Activated CD4-positive, alpha-beta T cell treated with anti-CD3 and anti-CD28 coated beads for 36 hours (primary cell): ENCODE results near the gene SULT2B1. TPM values are rescaled to one million over a fixed set of nuclear protein-coding genes. Genes with fewer than 3 reads are reported as not detected.

Source experiments
- ATAC-seq: fragments of 200-7000 bp; cut with Tn5 transposase; one replicate; pipeline ENCODE4 v1.10.0; 2021; ENCODE audit warnings: mild to moderate bottlenecking, moderate library complexity
- CTCF ChIA-PET: fragments of 350-600 bp; sonication (Branson Sonifier 250); formaldehyde crosslinking; loops from one replicate; lab custom pipeline; 2021; ENCODE audit warnings: antibody characterized with exemption; lab: Charles Lee
- POLR2A ChIA-PET: fragments of 350-600 bp; sonication (Branson Sonifier 250); formaldehyde crosslinking; loops from one replicate; lab custom pipeline; 2021; ENCODE audit warnings: antibody characterized with exemption, inconsistent platforms; lab: Charles Lee
- DNase-seq: peaks from one replicate; pipeline ENCODE4 v3.0.0-alpha.2; 2020
- H3K27ac Mint-ChIP-seq: one replicate; pipeline ENCODE4 v1.8.0; 2021; ENCODE audit warnings: mixed read lengths
- H3K27me3 Mint-ChIP-seq: one replicate; pipeline ENCODE4 v1.8.0; 2021; ENCODE audit warnings: mixed read lengths
- H3K36me3 Mint-ChIP-seq: one replicate; pipeline ENCODE4 v1.8.0; 2021; ENCODE audit warnings: low read depth, mixed read lengths
- H3K4me1 Mint-ChIP-seq: one replicate; pipeline ENCODE4 v1.8.0; 2021; ENCODE audit warnings: mixed read lengths
- H3K4me3 Mint-ChIP-seq: one replicate; pipeline ENCODE4 v1.8.0; 2021; ENCODE audit warnings: mild to moderate bottlenecking, moderate library complexity, mixed read lengths
- H3K9me3 Mint-ChIP-seq: one replicate; pipeline ENCODE4 v1.8.0; 2021; ENCODE audit warnings: low read depth, mixed read lengths
- intact Hi-C, 2 experiments: fragments of 100-400 bp; cut with DNase I in 1 of 2; cut with micrococcal nuclease in 1 of 2; formaldehyde crosslinking; loops; one replicate each; pipeline versions ENCODE4 v1.14.2 to v1.15.1; 2022 to 2024; cut with DNase I, micrococcal nuclease
- total RNA-seq, 2 experiments: library from RNA; stranded (reverse); gene quantifications; one replicate each; pipeline ENCODE4 v1.2.3, GENCODE V29; 2021

SULT2B1 gene
- total RNA-seq, 2 experiments from 2014 or later = not detected

- DNase-seq (peak; percentile 94), ATAC-seq (peak; percentile 89)
- Mint-ChIP-seq H3K36me3 (no peaks in the 10 kb centered on the region), H3K4me1 (peaks cover 15% of the 10 kb centered on the region), H3K27ac (peak overlapping the region; percentile 43), H3K4me3 (peak overlapping the region; percentile 35), H3K9me3 (no peaks in the 10 kb centered on the region), H3K27me3 (no peaks in the 10 kb centered on the region)
- intact Hi-C loops = loop anchor here (1.0 to 10.0 kb wide), 11 partner anchors 8 to 322 kb away; partner anchors contain the start of genes CYTH2 (in 1 of the 2), EMP3 (in 1 of the 2), GRWD1 (in 1 of the 2) and RPL18 (in 1 of the 2)
- CTCF ChIA-PET = interaction anchor here (0.6 to 3.0 kb wide), 12 partner anchors 17 to 433 kb away, joined by 3 to 15 read pairs (median 4); partner anchors contain the start of genes RPL18 and SPHK2
- POLR2A ChIA-PET = interaction anchor here (0.5 to 1.3 kb wide), 2 partner anchors 30 to 245 kb away, joined by 3 read pairs; partner anchors contain the start of genes RPL18 and SPHK2
These were observed 36.9 kb downstream of the SULT2B1 start for GRCh38 chr19:48588670-48589401.

- Mint-ChIP-seq H3K36me3 (no peaks in the 10 kb centered on the region), H3K27ac (no peak overlapping the region), H3K4me3 (no peak overlapping the region), H3K27me3 (no peaks in the 10 kb centered on the region), H3K9me3 (no peaks in the 10 kb centered on the region), H3K4me1 (peaks cover 15% of the 10 kb centered on the region)
- DNase-seq (no peak), ATAC-seq (no peak)
- ChIA-PET CTCF (interaction anchor here (2.8 kb wide), 1 partner anchor 18 kb away, joined by 10 read pairs; no protein-coding TSS in a partner anchor), POLR2A (no interaction called here)
- intact Hi-C loops = no loop called here
These were observed 39.0 kb downstream of the SULT2B1 start for GRCh38 chr19:48591021-48591420.

- Mint-ChIP-seq H3K4me1 (peaks cover 10% of the 10 kb centered on the region), H3K27ac (peak overlapping the region; percentile 38), H3K27me3 (no peaks in the 10 kb centered on the region), H3K36me3 (no peaks in the 10 kb centered on the region), H3K4me3 (peak overlapping the region; percentile 74), H3K9me3 (no peaks in the 10 kb centered on the region)
- ChIA-PET CTCF (interaction anchor here (0.6 to 2.0 kb wide), 3 partner anchors 10 to 192 kb away, joined by 3 to 7 read pairs (median 5); no protein-coding TSS in a partner anchor), POLR2A (no interaction called here)
- ATAC-seq (no peak), DNase-seq (no peak)
- intact Hi-C loops = no loop called here
These were observed 43.2 kb downstream of the SULT2B1 start for GRCh38 chr19:48595171-48595570.

- Mint-ChIP-seq H3K27ac (peak overlapping the region; percentile 19), H3K4me1 (peaks cover 10% of the 10 kb centered on the region), H3K27me3 (no peaks in the 10 kb centered on the region), H3K9me3 (no peaks in the 10 kb centered on the region), H3K36me3 (no peaks in the 10 kb centered on the region), H3K4me3 (peak overlapping the region; percentile 74)
- ATAC-seq (no peak), DNase-seq (no peak)
- intact Hi-C loops = no loop called here
- ChIA-PET POLR2A (no interaction called here), CTCF (interaction anchor here (0.6 to 2.0 kb wide), 2 partner anchors 11 to 192 kb away, joined by 3 to 7 read pairs; no protein-coding TSS in a partner anchor)
These were observed 43.9 kb downstream of the SULT2B1 start for GRCh38 chr19:48595833-48596232.

GRCh38 chr19:48596237-48596636 lies 44.3 kb downstream of the SULT2B1 start:
- CTCF ChIA-PET = no interaction called here
- Mint-ChIP-seq H3K36me3 (no peaks in the 10 kb centered on the region), H3K4me3 (peak overlapping the region; percentile 74), H3K9me3 (no peaks in the 10 kb centered on the region), H3K27ac (peak overlapping the region; percentile 31), H3K4me1 (peaks cover 10% of the 10 kb centered on the region), H3K27me3 (no peaks in the 10 kb centered on the region)
- no peak for DNase-seq
- POLR2A ChIA-PET = no interaction called here
- ATAC-seq = no peak
- intact Hi-C loops = no loop called here

GRCh38 chr19:48596679-48597465 lies 44.9 kb downstream of the SULT2B1 start:
- ATAC-seq (peak; percentile 91), DNase-seq (peak; percentile 68)
- Mint-ChIP-seq H3K27me3 (no peaks in the 10 kb centered on the region), H3K4me1 (peaks cover 10% of the 10 kb centered on the region), H3K27ac (peak overlapping the region; percentile 85), H3K9me3 (no peaks in the 10 kb centered on the region), H3K36me3 (no peaks in the 10 kb centered on the region), H3K4me3 (peak overlapping the region; percentile 74)
- POLR2A ChIA-PET = no interaction called here
- CTCF ChIA-PET = no interaction called here
- intact Hi-C loops = loop anchor here in 1 of 2 experiments (1.0 kb wide), 1 partner anchor 8 kb away; no protein-coding TSS in a partner anchor

- H3K4me3 Mint-ChIP-seq = no peak overlapping the region
- H3K27ac Mint-ChIP-seq = no peak overlapping the region
- H3K36me3 Mint-ChIP-seq = peaks cover 3% of the 10 kb centered on the region
- POLR2A ChIA-PET = no interaction called here
- intact Hi-C loops = no loop called here
- DNase-seq = no peak
- no peaks in the 10 kb centered on the region for H3K27me3 Mint-ChIP-seq
- no peaks in the 10 kb centered on the region for H3K9me3 Mint-ChIP-seq
- H3K4me1 Mint-ChIP-seq = peaks cover 10% of the 10 kb centered on the region
- CTCF ChIA-PET = no interaction called here
- no peak for ATAC-seq
These were observed 47.2 kb downstream of the SULT2B1 start for GRCh38 chr19:48598996-48599700.

GRCh38 chr19:48600679-48601417 lies 48.9 kb downstream of the SULT2B1 start:
- Mint-ChIP-seq H3K4me3 (no peak overlapping the region), H3K27ac (no peak overlapping the region), H3K4me1 (peaks cover 6% of the 10 kb centered on the region), H3K36me3 (peaks cover 3% of the 10 kb centered on the region), H3K9me3 (no peaks in the 10 kb centered on the region), H3K27me3 (no peaks in the 10 kb centered on the region)
- CTCF ChIA-PET = interaction anchor here (0.7 kb wide), 1 partner anchor 236 kb away, joined by 3 read pairs; no protein-coding TSS in a partner anchor
- DNase-seq (no peak), ATAC-seq (no peak)
- intact Hi-C loops = no loop called here
- POLR2A ChIA-PET = interaction anchor here (1.2 kb wide), 1 partner anchor 16 kb away, joined by 6 read pairs; no protein-coding TSS in a partner anchor

- intact Hi-C loops = no loop called here
- Mint-ChIP-seq H3K9me3 (no peaks in the 10 kb centered on the region), H3K27ac (no peak overlapping the region), H3K36me3 (peaks cover 3% of the 10 kb centered on the region), H3K4me3 (no peak overlapping the region), H3K27me3 (no peaks in the 10 kb centered on the region), H3K4me1 (no peaks in the 10 kb centered on the region)
- DNase-seq (no peak), ATAC-seq (no peak)
- ChIA-PET CTCF (no interaction called here), POLR2A (no interaction called here)
These were observed 51.0 kb downstream of the SULT2B1 start for GRCh38 chr19:48603001-48603400.

GRCh38 chr19:48603449-48603848 lies 51.5 kb downstream of the SULT2B1 start:
- Mint-ChIP-seq H3K9me3 (no peaks in the 10 kb centered on the region), H3K4me1 (no peaks in the 10 kb centered on the region), H3K27me3 (no peaks in the 10 kb centered on the region), H3K36me3 (peaks cover 3% of the 10 kb centered on the region), H3K27ac (no peak overlapping the region), H3K4me3 (no peak overlapping the region)
- intact Hi-C loops = no loop called here
- ATAC-seq (no peak), DNase-seq (no peak)
- ChIA-PET POLR2A (no interaction called here), CTCF (interaction anchor here (0.7 kb wide), 1 partner anchor 93 kb away, joined by 3 read pairs; no protein-coding TSS in a partner anchor)
